Nephron (organoid): ENCODE data around the gene B3GLCT.

Experiments used
- H3K27ac Mint-ChIP-seq, 3 experiments: 2 replicates each; pipeline ENCODE4 v1.8.0; 2020; ENCODE audit warnings: mixed read lengths in 3 of 3, mild to moderate bottlenecking in 2 of 3, moderate library complexity in 1 of 3
- H3K27me3 Mint-ChIP-seq: 2 replicates; pipeline ENCODE4 v1.8.0; 2021; ENCODE audit warnings: low read depth, mild to moderate bottlenecking, moderate library complexity, mixed read lengths
- H3K36me3 Mint-ChIP-seq: 2 replicates; pipeline ENCODE4 v1.8.0; 2020; ENCODE audit warnings: low read depth, mixed read lengths
- H3K4me1 Mint-ChIP-seq: 2 replicates; pipeline ENCODE4 v1.8.0; 2020; ENCODE audit warnings: mixed read lengths
- H3K4me3 Mint-ChIP-seq, 3 experiments: 2 replicates each; pipeline ENCODE4 v1.8.0; 2020; ENCODE audit warnings: mild to moderate bottlenecking in 3 of 3, mixed read lengths in 3 of 3, moderate library complexity in 2 of 3
- H3K9me3 Mint-ChIP-seq: 2 replicates; pipeline ENCODE4 v1.8.0; 2020; ENCODE audit warnings: mixed read lengths
- CTCF ChIP-seq, 3 experiments: fragments of 200-600 bp; sonication (generic); IDR thresholded peaks; one replicate each; pipeline ENCODE4 v1.5.0; 2021; ENCODE audit warnings: antibody characterized with exemption in 3 of 3; ENCODE audit not compliant: unreplicated experiment in 3 of 3

Gene B3GLCT

GRCh38 chr13:31361673-31362072 lies 161.9 kb downstream of the B3GLCT start:
- TF ChIP-seq CTCF (IDR thresholded peaks at IDR 0.05; ENCODE audit: unreplicated experiment in 3 of 3) = no peak
- Mint-ChIP-seq H3K27ac (no peak overlapping the region), H3K4me3 (no peak overlapping the region), H3K9me3 (peaks cover 16% of the 10 kb centered on the region), H3K27me3 (no peaks in the 10 kb centered on the region), H3K4me1 (peaks cover 5% of the 10 kb centered on the region), H3K36me3 (no peaks in the 10 kb centered on the region)

- H3K27ac Mint-ChIP-seq = no peak overlapping the region
- TF ChIP-seq CTCF (IDR thresholded peaks at IDR 0.05; ENCODE audit: unreplicated experiment in 3 of 3) = no peak
- H3K27me3 Mint-ChIP-seq = peaks cover 3% of the 10 kb centered on the region
- peaks cover 12% of the 10 kb centered on the region for H3K9me3 Mint-ChIP-seq
- H3K4me1 Mint-ChIP-seq = peaks cover 5% of the 10 kb centered on the region
- no peak overlapping the region for H3K4me3 Mint-ChIP-seq
- no peaks in the 10 kb centered on the region for H3K36me3 Mint-ChIP-seq
These were observed 165.9 kb downstream of the B3GLCT start for GRCh38 chr13:31365630-31366029.

- no peak overlapping the region for H3K4me3 Mint-ChIP-seq
- TF ChIP-seq CTCF (IDR thresholded peaks at IDR 0.05; ENCODE audit: unreplicated experiment in 3 of 3) = no peak
- peaks cover 9% of the 10 kb centered on the region for H3K9me3 Mint-ChIP-seq
- peaks cover 5% of the 10 kb centered on the region for H3K4me1 Mint-ChIP-seq
- no peaks in the 10 kb centered on the region for H3K36me3 Mint-ChIP-seq
- peaks cover 3% of the 10 kb centered on the region for H3K27me3 Mint-ChIP-seq
- no peak overlapping the region for H3K27ac Mint-ChIP-seq
These were observed 167.6 kb downstream of the B3GLCT start for GRCh38 chr13:31367410-31367809.

GRCh38 chr13:31369213-31369612 lies 169.4 kb downstream of the B3GLCT start:
- H3K27ac Mint-ChIP-seq = no peak overlapping the region
- no peak overlapping the region for H3K4me3 Mint-ChIP-seq
- H3K9me3 Mint-ChIP-seq = peaks cover 9% of the 10 kb centered on the region
- no peak for TF ChIP-seq CTCF (IDR thresholded peaks at IDR 0.05; ENCODE audit: unreplicated experiment in 3 of 3)
- peaks cover 3% of the 10 kb centered on the region for H3K27me3 Mint-ChIP-seq
- no peaks in the 10 kb centered on the region for H3K36me3 Mint-ChIP-seq
- H3K4me1 Mint-ChIP-seq = peaks cover 3% of the 10 kb centered on the region

GRCh38 chr13:31372454-31372853 lies 172.7 kb downstream of the B3GLCT start:
- H3K9me3 Mint-ChIP-seq = no peaks in the 10 kb centered on the region
- no peaks in the 10 kb centered on the region for H3K4me1 Mint-ChIP-seq
- H3K27me3 Mint-ChIP-seq = peaks cover 5% of the 10 kb centered on the region
- no peak overlapping the region for H3K27ac Mint-ChIP-seq
- H3K4me3 Mint-ChIP-seq = no peak overlapping the region
- no peak for TF ChIP-seq CTCF (IDR thresholded peaks at IDR 0.05; ENCODE audit: unreplicated experiment in 3 of 3)
- H3K36me3 Mint-ChIP-seq = no peaks in the 10 kb centered on the region

GRCh38 chr13:31374682-31375081 lies 174.9 kb downstream of the B3GLCT start:
- Mint-ChIP-seq H3K4me3 (no peak overlapping the region), H3K9me3 (no peaks in the 10 kb centered on the region), H3K27me3 (peaks cover 5% of the 10 kb centered on the region), H3K27ac (no peak overlapping the region), H3K36me3 (no peaks in the 10 kb centered on the region), H3K4me1 (no peaks in the 10 kb centered on the region)
- no peak for TF ChIP-seq CTCF (IDR thresholded peaks at IDR 0.05; ENCODE audit: unreplicated experiment in 3 of 3)
